Naive B cell (primary cell): ENCODE measurements around the gene OR2A7. TPM values are rescaled to one million over a fixed set of nuclear protein-coding genes. Genes with fewer than 3 reads are reported as not detected.
"Not testable (repeated sequence)": the region's sequence is repeated elsewhere in the genome, so short reads cannot be mapped to it uniquely, and the experiment has no call there.

Experiments used
- ATAC-seq, 2 donors: fragments of 150-1000 bp; cut with Tn5 transposase; 2 replicates each; pipeline ENCODE4 v1.10.0; 2021; ENCODE audit warnings: low read depth in 2 of 2, mild to moderate bottlenecking in 2 of 2, moderate library complexity in 2 of 2
- DNase-seq: peaks from one replicate; pipeline ENCODE4 v3.0.0; 2022
- H3K27ac Mint-ChIP-seq, 6 donors: one replicate each; pipeline ENCODE4 v1.8.0; 2020 to 2022; ENCODE audit warnings: mild to moderate bottlenecking in 6 of 6, mixed read lengths in 6 of 6, moderate library complexity in 5 of 6, inconsistent platforms in 2 of 6
- H3K27me3 Mint-ChIP-seq, 3 donors: one replicate each; pipeline ENCODE4 v1.8.0; 2021 to 2022; ENCODE audit warnings: mixed read lengths in 3 of 3, mild to moderate bottlenecking in 1 of 3
- H3K36me3 Mint-ChIP-seq, 2 donors: one replicate each; pipeline ENCODE4 v1.8.0; 2020 to 2022; ENCODE audit warnings: mixed read lengths in 2 of 2, inconsistent platforms in 1 of 2, mild to moderate bottlenecking in 1 of 2
- H3K4me1 Mint-ChIP-seq, 3 donors: one replicate each; pipeline ENCODE4 v1.8.0; 2020 to 2022; ENCODE audit warnings: mixed read lengths in 3 of 3, inconsistent platforms in 1 of 3, mild to moderate bottlenecking in 1 of 3, moderate library complexity in 1 of 3
- H3K4me3 Mint-ChIP-seq, 8 donors: one replicate each; pipeline ENCODE4 v1.8.0; 2020 to 2022; ENCODE audit warnings: mild to moderate bottlenecking in 8 of 8, mixed read lengths in 8 of 8, moderate library complexity in 8 of 8, inconsistent platforms in 2 of 8
- H3K9me3 Mint-ChIP-seq, 7 donors: one replicate each; pipeline ENCODE4 v1.8.0; 2020 to 2022; ENCODE audit warnings: mixed read lengths in 7 of 7, mild to moderate bottlenecking in 5 of 7, inconsistent platforms in 2 of 7, moderate library complexity in 1 of 7
- polyA plus RNA-seq, 6 donors: library from polyadenylated mRNA; unstranded; fragments of 300-500 nt; fragmentation: Illumina TruSeq; gene quantifications; one replicate each; pipeline ENCODE4 v1.2.3, GENCODE V29; 2021; ENCODE audit warnings: low read depth in 6 of 6

The OR2A7 gene
- polyA plus RNA-seq, 6 donors from 2014 or later: 0.47 to 1.4 (median 0.86) TPM; not detected in 1

DNA sequence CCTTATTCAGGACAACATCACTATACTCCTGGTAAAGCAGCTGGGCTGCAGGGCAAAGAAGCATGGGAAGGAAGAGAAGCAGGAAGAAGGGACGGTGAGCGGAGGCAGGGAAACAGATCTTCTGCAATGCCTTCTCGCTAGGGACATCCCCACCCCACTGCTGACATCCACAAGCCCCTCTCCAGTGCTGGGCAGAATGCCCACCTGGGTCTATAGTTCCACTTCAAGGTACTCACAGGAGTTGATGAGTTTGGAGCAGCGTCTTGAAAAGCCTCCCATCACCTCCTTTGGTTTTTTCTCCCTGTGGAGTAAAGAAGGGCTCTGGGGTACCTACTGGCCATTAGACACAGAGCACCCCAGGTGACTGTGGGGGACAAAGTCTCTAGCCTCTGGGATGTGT, 17.9 kb upstream of the OR2A7 start:
- DNase-seq, H3K4me1 Mint-ChIP-seq, H3K36me3 Mint-ChIP-seq, H3K4me3 Mint-ChIP-seq, H3K27me3 Mint-ChIP-seq, H3K9me3 Mint-ChIP-seq, H3K27ac Mint-ChIP-seq, ATAC-seq: not testable (repeated sequence)

DNA sequence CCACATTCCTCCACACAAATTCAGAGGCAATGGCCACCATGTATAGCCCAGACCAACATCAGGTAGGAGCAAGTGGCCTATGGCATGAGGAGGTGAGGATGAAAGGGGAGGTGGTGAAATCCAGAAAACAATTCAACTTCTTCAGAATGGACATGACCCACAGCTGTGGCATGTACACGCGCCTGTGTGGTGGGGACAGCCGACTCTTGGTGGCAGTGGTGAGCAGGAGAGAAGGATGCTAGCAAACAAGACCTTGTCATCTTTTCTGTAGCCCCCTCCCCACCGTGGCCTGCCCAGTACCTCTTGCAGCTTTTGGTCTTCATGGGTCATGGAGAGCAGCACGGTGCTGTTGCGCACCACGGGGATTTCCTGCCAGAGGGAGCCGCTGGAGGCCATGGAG, 17.4 kb upstream of the OR2A7 start:
- H3K36me3 Mint-ChIP-seq, H3K9me3 Mint-ChIP-seq, H3K4me3 Mint-ChIP-seq, H3K27ac Mint-ChIP-seq, ATAC-seq, H3K4me1 Mint-ChIP-seq, DNase-seq, H3K27me3 Mint-ChIP-seq: not testable (repeated sequence)

DNA sequence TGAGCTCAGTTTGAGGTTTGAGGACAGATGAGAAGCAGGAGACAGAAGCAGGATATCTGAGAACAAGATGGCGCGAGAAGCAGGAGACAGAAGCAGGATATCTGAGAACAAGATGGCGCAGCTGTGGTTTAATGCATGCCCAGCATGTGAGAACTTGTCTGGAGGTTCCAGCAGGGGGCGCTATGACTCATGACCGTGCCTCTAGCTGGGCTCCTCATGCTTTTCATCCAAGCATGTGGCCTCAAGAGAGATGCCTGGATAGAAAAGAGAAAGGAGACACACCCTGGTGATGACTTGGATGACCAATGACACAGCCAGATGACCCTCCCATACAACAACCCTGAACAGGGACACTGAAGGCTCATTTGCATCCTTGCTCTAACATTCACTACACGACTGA, 15.4 kb upstream of the OR2A7 start:
- not testable (repeated sequence) for H3K36me3 Mint-ChIP-seq, H3K4me3 Mint-ChIP-seq, H3K27me3 Mint-ChIP-seq, DNase-seq, H3K9me3 Mint-ChIP-seq, H3K4me1 Mint-ChIP-seq, ATAC-seq, H3K27ac Mint-ChIP-seq

DNA sequence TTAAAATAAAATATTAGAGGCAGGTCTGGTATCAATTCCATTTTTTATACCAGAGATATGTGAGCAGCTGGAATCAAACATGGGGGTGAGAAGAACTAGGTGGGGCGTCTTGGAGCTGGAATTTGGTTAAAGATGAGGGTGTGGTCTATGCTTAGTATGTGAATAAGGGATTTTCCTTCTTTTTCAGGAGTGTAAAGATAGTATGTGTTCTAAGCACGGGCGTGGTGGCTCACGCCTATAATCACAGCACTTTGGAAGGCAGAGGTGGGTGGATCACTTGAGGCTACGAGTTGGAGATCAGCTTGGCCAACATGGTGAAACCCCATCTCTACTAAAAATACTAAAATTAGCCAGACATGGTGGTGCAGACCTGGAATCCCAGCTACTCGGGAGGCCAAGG, 10.7 kb upstream of the OR2A7 start:
- not testable (repeated sequence) for ATAC-seq, H3K36me3 Mint-ChIP-seq, DNase-seq, H3K27me3 Mint-ChIP-seq, H3K9me3 Mint-ChIP-seq, H3K27ac Mint-ChIP-seq, H3K4me3 Mint-ChIP-seq, H3K4me1 Mint-ChIP-seq

DNA sequence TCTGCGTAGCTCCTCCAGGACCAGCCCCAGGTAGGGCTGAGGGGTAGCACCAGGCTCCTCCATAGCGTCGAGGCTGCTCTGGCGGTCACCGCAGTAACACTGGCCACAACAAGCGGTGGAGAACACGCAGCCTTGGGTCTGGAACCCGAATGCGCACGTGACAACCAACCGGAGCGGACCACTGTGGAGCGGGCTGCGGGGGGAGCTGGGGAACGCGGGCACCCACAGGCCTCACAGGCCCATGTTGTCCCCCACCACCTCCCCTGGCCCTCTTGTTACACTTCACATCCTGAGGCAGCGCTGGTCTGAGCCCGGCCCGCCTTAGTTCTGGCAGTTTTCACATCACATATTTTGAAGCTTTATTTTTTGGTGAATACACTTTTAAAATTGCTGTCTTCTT, 4.6 kb upstream of the OR2A7 start, which contains the start of gene CTAGE8:
Gene CTAGE8, minus strand, starts transcription at position 101 of the 400 bp plus-strand sequence. Its CDS starts 38 bp downstream, at position 63.
- not testable (repeated sequence) for H3K4me3 Mint-ChIP-seq, H3K36me3 Mint-ChIP-seq, ATAC-seq

DNA sequence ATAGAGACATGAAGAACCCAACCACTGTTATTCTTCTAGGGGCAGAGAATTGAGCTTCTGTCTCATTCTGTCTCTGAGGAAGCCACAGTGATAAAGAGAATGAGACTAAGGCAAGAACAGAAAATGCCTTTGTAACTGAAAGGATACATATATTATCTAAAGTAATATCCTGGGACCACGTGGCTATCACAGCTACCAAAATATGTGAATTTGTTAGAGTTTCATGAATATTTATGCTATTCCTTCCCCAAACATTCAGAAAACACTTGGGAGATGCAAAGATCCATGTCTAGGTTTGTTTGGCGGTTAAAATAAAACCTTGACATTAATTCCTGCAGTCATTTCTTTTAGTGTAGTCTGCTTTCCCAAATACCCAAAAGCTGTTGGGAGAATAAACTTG, 2.5 kb downstream of the OR2A7 start:
- not testable (repeated sequence) for H3K9me3 Mint-ChIP-seq, H3K4me3 Mint-ChIP-seq, H3K4me1 Mint-ChIP-seq, H3K27ac Mint-ChIP-seq, ATAC-seq, H3K36me3 Mint-ChIP-seq, DNase-seq, H3K27me3 Mint-ChIP-seq

More for the DNA sequence above, 4.6 kb upstream of the OR2A7 start, which contains the start of gene CTAGE8:
- DNase-seq, H3K27me3 Mint-ChIP-seq, H3K27ac Mint-ChIP-seq, H3K4me1 Mint-ChIP-seq, H3K9me3 Mint-ChIP-seq: not testable (repeated sequence)

DNA sequence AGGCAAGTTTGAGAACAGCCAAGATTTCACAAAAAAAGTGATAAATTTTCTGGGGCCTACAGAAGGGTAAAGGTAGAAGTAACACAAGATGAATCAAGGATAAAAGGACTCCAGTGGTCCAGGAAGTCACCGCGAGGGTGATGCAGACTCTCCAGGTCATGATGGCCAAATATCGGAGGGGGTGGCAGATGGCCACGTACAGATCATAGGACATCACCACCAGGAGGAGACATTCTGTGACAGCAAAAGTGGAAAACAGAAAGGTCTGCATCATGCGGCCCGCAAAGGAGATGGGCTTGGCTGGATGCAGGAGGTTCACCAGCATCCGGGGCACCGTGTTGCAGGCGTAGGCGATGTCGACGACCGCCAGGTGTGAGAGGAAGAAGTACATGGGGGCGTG, 5.5 kb downstream of the OR2A7 start:
- H3K36me3 Mint-ChIP-seq, DNase-seq, H3K27me3 Mint-ChIP-seq, H3K4me1 Mint-ChIP-seq, H3K4me3 Mint-ChIP-seq, H3K9me3 Mint-ChIP-seq, H3K27ac Mint-ChIP-seq, ATAC-seq: not testable (repeated sequence)

DNA sequence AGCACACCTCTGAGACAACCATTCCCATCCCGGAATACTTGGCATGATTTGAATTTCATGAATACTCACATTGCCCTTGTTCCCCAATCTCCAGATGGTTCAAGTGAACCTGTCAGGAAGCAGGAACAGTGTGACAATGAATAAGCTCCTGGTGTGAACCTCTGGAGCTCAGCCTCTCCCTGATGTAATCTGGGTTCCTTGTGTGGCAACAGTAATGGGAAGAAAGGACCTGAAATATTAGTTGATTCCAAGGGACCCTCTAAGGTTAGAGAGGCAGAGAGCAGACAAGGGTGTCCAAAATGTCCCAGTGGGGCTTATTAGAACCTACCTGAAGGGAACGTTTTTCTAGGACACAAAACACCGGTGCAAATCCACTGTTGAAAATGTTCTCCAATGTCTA, 8.5 kb downstream of the OR2A7 start:
- no peaks in the 10 kb centered on the region for H3K9me3 Mint-ChIP-seq
- DNase-seq (no peak), ATAC-seq (no peak)
- no peak overlapping the region for H3K27ac Mint-ChIP-seq
- H3K4me3 Mint-ChIP-seq: no peak overlapping the region
- H3K4me1 Mint-ChIP-seq: no peaks in the 10 kb centered on the region
- H3K27me3 Mint-ChIP-seq: no peaks in the 10 kb centered on the region
- H3K36me3 Mint-ChIP-seq: no peaks in the 10 kb centered on the region

DNA sequence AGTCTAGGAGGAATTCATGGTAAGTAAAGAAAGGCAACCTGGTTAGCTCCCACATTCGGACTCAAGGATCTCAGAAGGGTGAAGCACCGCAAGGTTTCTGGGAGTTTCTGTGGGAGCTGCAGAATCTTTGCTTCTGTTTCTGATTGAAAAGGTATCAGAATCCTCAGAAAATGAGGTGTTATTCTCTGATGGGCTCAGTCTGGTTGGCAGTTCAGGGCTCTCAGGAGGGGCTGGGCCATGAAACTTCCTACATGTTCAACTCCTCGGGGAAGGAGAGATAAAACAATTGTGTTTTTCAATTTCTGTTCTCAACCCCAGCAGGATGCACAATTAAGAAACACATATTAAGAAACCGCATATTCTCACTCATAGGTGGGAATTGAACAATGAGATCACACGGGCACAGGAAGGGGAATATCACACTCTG, 9.1 kb downstream of the OR2A7 start:
- Mint-ChIP-seq H3K4me3 (no peak overlapping the region), H3K36me3 (no peaks in the 10 kb centered on the region), H3K27ac (peak overlapping the region in 2 of 6 donors; percentile 6 to 82), H3K27me3 (no peaks in the 10 kb centered on the region), H3K9me3 (no peaks in the 10 kb centered on the region), H3K4me1 (no peaks in the 10 kb centered on the region)
- no peak for ATAC-seq
- no peak for DNase-seq

DNA sequence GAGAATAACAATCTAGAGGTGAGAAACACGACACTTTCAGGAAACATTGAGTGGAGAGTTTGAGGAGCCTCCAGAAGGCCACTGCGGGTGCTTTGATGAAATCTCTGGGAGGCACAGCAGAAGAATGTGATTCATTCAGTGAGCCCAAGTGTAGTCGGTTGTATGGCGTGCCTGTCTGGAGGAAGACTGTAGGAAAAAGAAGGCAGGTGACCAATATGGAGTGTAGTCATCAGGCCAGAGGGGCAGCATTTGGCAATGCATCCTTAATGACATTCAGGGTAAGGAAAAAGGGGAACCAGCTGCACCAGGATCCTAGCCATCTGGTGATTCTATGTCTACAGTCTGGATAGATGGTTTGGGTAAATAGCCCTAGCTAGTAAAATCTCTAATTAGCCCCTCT, 12.3 kb downstream of the OR2A7 start:
- not testable (repeated sequence) for H3K36me3 Mint-ChIP-seq, DNase-seq, H3K27me3 Mint-ChIP-seq, ATAC-seq, H3K27ac Mint-ChIP-seq, H3K4me3 Mint-ChIP-seq, H3K4me1 Mint-ChIP-seq, H3K9me3 Mint-ChIP-seq

DNA sequence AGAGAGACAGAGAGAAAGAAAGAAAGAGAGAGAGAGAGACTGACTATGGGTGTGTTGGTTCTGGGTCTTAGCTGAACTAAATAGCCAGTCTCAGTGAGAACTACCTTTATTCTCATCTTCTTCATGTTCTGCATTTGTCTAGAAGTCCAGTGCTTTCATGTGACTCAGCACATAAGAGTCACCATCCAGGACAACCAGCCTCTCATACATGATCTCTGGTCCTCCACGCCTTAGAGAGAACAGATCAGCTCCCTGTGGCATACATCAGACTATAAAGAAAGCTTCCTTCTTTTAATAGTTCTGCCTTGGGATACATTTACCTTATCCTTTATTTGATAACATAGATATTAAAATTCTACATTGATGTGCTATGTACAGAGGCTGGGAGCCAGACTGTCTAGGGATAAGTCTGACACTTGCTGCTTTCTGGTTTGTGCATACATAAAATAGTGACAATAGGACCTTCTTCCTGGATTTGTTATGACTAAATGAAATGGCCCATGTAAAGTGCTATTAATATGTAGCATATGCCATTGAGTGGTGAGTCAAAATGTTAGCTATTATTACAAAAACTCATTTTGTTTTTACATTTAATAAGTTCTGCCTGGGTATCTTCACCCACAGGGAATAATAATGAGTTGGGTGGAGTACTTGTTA, 16.8 kb downstream of the OR2A7 start:
- not testable (repeated sequence) for ATAC-seq

DNA sequence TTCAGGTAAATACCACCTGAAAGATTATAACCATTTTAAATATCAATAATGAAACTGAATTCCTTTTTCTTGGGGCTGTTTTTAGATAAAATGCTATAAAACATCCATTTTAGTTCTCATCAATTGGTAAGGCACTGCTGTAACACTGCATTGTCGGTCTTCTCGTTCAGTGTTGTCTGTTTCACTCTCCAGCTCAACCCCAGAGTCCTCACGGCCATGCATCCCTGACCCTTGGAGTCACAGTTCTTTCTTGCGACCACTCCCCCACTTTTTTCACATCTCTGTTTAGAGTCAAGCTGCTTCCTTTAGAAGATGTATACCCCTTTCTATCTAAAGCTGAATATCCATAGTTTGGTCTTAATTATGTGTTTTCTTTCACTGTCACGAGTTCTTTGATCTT, 17.6 kb downstream of the OR2A7 start:
- not testable (repeated sequence) for H3K4me3 Mint-ChIP-seq, H3K4me1 Mint-ChIP-seq, ATAC-seq, H3K36me3 Mint-ChIP-seq, DNase-seq, H3K27me3 Mint-ChIP-seq, H3K27ac Mint-ChIP-seq, H3K9me3 Mint-ChIP-seq

More for the DNA sequence above, 16.8 kb downstream of the OR2A7 start:
- not testable (repeated sequence) for H3K36me3 Mint-ChIP-seq, DNase-seq, H3K4me1 Mint-ChIP-seq, H3K9me3 Mint-ChIP-seq, H3K27me3 Mint-ChIP-seq, H3K27ac Mint-ChIP-seq, H3K4me3 Mint-ChIP-seq

DNA sequence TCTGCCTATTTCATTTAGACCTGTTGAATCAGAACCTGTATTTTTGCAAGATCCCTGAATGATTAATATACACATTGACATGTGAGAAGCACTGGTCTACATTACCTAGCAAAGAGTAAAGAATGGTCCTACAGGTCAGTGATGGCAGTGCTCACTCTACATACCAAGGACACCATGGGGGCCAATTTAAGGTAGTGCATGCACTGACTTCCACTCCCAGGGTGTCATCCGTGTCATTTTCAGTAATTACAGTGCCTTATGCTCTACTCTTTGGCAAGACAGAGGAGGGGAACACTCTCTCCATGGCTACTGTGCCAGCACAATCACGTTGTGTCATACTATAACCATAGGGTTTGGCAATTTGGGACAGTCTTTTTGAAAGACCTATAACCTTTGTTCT, 19.2 kb downstream of the OR2A7 start:
- H3K27ac Mint-ChIP-seq, H3K27me3 Mint-ChIP-seq, DNase-seq, ATAC-seq, H3K36me3 Mint-ChIP-seq, H3K4me1 Mint-ChIP-seq, H3K4me3 Mint-ChIP-seq, H3K9me3 Mint-ChIP-seq: not testable (repeated sequence)

DNA sequence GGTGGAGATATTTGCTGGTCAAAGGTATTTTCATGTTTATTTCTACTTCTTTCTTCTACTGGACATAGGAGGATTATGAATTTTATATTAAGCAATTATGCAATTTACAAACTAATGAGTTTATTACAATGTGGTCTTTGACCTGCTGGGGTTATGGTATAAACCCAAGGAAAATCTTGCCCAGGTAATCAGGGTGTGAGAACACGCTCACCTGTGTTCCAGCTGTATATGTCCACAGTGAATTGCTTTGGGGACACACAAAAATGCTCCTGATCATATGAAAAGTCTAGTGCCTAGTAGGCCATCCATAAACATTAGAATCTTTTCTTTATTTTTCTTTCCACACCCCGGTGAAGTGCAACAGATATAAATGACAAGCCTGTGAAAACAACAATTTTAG, 25.2 kb downstream of the OR2A7 start, which contains the start of gene OR2A42:
Gene OR2A42, minus strand, starts transcription at position 241 of the 400 bp plus-strand sequence. CDS start 6,762 bp downstream, outside the sequence.
- H3K4me1 Mint-ChIP-seq, DNase-seq, H3K36me3 Mint-ChIP-seq, ATAC-seq, H3K9me3 Mint-ChIP-seq, H3K27me3 Mint-ChIP-seq, H3K27ac Mint-ChIP-seq, H3K4me3 Mint-ChIP-seq: not testable (repeated sequence)
